Activated CD4-positive, alpha-beta T cell treated with anti-CD3 and anti-CD28 coated beads, Interleukin-2, amount 10 ng/mL, durations not matched to agents 7 days and 5 days (primary cell): ENCODE results near the gene AP3M1. TPM values are rescaled to one million over a fixed set of nuclear protein-coding genes. Genes with fewer than 3 reads are reported as not detected.

Source experiments
- CTCF ChIA-PET: fragments of 350-600 bp; sonication (Branson Sonifier 250); formaldehyde crosslinking; loops from one replicate; lab custom pipeline; 2021; ENCODE audit warnings: antibody characterized with exemption; lab: Charles Lee
- POLR2A ChIA-PET: fragments of 350-600 bp; sonication (Branson Sonifier 250); formaldehyde crosslinking; loops from one replicate; lab custom pipeline; 2021; ENCODE audit warnings: antibody characterized with exemption; lab: Charles Lee
- DNase-seq: peaks from one replicate; pipeline ENCODE4 v3.0.0-alpha.2; 2020
- H3K27ac Mint-ChIP-seq: one replicate; pipeline ENCODE4 v1.8.0; 2021; ENCODE audit warnings: mild to moderate bottlenecking, moderate library complexity, mixed read lengths
- H3K27me3 Mint-ChIP-seq: one replicate; pipeline ENCODE4 v1.8.0; 2021; ENCODE audit warnings: mixed read lengths
- H3K36me3 Mint-ChIP-seq: one replicate; pipeline ENCODE4 v1.8.0; 2021; ENCODE audit warnings: low read depth, mixed read lengths
- H3K4me1 Mint-ChIP-seq: one replicate; pipeline ENCODE4 v1.8.0; 2021; ENCODE audit warnings: mixed read lengths
- H3K4me3 Mint-ChIP-seq: one replicate; pipeline ENCODE4 v1.8.0; 2021; ENCODE audit warnings: mild to moderate bottlenecking, moderate library complexity, mixed read lengths
- H3K9me3 Mint-ChIP-seq: one replicate; pipeline ENCODE4 v1.8.0; 2021; ENCODE audit warnings: mixed read lengths
- total RNA-seq, 2 experiments: library from RNA; stranded (reverse); gene quantifications; one replicate each; pipeline ENCODE4 v1.2.3, GENCODE V29; 2021

AP3M1 gene
- total RNA-seq, 2 experiments from 2014 or later, result 42.0 to 50.5 TPM

DNA sequence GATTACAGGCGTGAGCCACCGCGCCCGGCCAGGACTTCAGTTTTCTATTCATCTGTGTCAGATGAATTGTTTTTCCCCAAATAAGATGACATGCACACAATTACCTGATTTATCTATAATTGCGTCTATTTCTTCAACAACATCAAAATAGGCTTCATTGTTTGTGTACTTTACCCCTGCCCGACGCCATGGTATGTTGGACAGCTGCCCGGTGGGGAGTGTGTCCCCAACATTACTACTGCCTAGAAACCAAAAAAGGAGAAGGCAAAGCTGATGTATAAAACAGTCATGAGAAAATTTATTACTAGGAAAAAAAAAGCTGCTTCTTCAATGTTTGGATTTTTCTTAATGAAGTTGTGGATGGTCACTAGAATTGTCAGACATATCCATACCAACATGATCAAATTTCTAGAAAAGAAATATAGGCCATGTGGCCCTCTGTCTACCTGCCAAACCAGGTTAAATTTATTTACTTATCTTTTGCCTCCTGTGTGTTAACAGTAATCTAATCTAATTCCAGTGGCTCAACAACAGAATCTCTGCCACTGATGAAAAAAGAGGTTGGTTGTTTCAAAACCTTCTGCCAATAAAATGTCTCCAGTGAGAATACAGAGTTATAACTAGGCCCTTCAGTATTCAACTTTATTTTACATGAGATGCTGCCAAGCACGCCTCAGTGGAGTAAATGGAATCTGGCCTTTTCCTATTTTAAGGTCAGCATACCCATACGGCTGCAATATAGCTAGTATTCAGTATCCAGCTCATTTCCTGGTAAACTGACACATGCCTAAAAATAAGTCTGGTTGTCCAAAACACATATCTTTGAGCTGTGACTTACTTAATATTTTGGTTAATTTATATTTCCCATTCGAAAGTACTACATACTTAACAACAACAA lies 16.5 kb downstream of the AP3M1 start:
- no peaks in the 10 kb centered on the region for H3K9me3 Mint-ChIP-seq
- ChIA-PET POLR2A (no interaction called here), CTCF (interaction anchor here (0.8 to 1.4 kb wide), 2 partner anchors 17 to 101 kb away, joined by 3 read pairs; partner anchors contain the start of genes ADK and AP3M1)
- H3K27ac Mint-ChIP-seq, result peak overlapping the region; percentile 9
- DNase-seq, result no peak
- no peaks in the 10 kb centered on the region for H3K4me1 Mint-ChIP-seq
- peaks cover 48% of the 10 kb centered on the region for H3K36me3 Mint-ChIP-seq
- H3K27me3 Mint-ChIP-seq, result no peaks in the 10 kb centered on the region
- no peak overlapping the region for H3K4me3 Mint-ChIP-seq

DNA sequence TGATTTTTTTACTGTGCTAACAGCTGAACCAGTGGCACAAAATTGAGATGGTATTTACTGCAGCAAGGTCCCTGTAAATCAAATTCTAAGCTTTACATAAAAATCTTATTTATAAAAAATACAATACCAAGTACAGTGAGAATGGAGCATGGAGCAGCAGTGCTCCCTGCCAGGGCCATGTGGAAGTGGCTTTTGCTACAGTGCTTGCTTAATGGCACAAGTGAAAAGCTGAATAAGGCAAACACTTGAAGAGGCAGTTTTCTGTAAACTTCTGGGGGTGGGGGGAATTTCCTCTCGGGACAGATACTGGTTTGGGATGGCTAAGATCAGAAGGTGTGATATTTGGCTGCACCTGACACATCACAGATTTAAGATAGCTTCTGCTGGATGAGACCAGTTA lies 27.5 kb downstream of the AP3M1 start:
- POLR2A ChIA-PET, result interaction anchor here (0.5 kb wide), 1 partner anchor 16 kb away, joined by 3 read pairs; no protein-coding TSS in a partner anchor
- no peaks in the 10 kb centered on the region for H3K27me3 Mint-ChIP-seq

DNA sequence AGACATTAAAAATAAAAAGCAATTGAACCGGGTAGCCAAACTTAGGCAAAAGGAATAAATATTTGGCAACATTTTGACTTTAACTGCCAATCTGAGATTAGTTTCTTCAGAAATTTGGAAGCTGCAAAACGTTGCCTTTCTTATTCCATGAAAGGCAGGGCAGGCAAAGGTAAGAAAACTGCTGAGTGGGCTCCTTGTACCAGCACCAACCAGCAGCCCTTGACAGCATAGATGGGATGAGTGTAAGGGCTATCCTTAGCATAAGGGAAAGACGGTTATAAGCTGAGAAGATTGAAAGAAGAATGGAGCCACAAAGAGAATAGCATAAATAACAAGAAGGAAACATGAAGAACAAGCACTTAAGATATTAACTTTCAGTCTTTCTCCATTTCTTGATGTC lies 28.6 kb downstream of the AP3M1 start:
- CTCF ChIA-PET, result interaction anchor here (1.0 to 1.5 kb wide), 2 partner anchors 9 kb away, joined by 3 to 7 read pairs; no protein-coding TSS in a partner anchor
- Mint-ChIP-seq H3K27me3 (no peaks in the 10 kb centered on the region), H3K36me3 (peaks cover 61% of the 10 kb centered on the region), H3K27ac (no peak overlapping the region), H3K9me3 (no peaks in the 10 kb centered on the region), H3K4me1 (no peaks in the 10 kb centered on the region), H3K4me3 (no peak overlapping the region)
- no peak for DNase-seq
- POLR2A ChIA-PET, result no interaction called here

More for the DNA sequence above, 27.5 kb downstream of the AP3M1 start:
- no peaks in the 10 kb centered on the region for H3K4me1 Mint-ChIP-seq
- no peak overlapping the region for H3K4me3 Mint-ChIP-seq
- H3K36me3 Mint-ChIP-seq, result peaks cover 55% of the 10 kb centered on the region
- no peaks in the 10 kb centered on the region for H3K9me3 Mint-ChIP-seq
- CTCF ChIA-PET, result interaction anchor here (1.1 to 1.3 kb wide), 5 partner anchors 10 to 26 kb away, joined by 3 to 4 read pairs (median 3); no protein-coding TSS in a partner anchor
- no peak for DNase-seq
- no peak overlapping the region for H3K27ac Mint-ChIP-seq

DNA sequence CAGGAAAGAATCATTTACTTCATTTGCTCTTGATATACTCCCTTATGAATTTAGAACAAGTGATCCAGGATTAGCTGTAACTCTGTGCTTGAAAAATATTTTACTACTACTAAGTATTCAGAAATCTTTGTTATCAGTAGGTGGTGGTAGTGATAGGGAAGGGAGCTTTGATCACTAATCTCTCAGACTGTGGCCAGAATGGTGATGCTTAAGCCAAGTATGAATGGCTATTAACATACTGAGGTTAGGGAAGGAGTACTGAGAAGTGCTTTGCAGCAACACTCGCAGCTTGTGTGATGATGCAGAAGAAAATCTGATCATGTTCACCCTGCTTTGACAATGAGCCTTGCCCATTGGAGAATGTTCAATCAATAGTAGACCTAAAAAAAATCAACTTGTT lies 29.3 kb downstream of the AP3M1 start:
- Mint-ChIP-seq H3K36me3 (peaks cover 64% of the 10 kb centered on the region), H3K9me3 (no peaks in the 10 kb centered on the region), H3K27me3 (no peaks in the 10 kb centered on the region), H3K4me1 (no peaks in the 10 kb centered on the region), H3K27ac (no peak overlapping the region), H3K4me3 (no peak overlapping the region)
- POLR2A ChIA-PET, result no interaction called here
- no peak for DNase-seq
- CTCF ChIA-PET, result interaction anchor here (0.9 to 1.5 kb wide), 2 partner anchors 8 to 54 kb away, joined by 4 to 7 read pairs; no protein-coding TSS in a partner anchor

DNA sequence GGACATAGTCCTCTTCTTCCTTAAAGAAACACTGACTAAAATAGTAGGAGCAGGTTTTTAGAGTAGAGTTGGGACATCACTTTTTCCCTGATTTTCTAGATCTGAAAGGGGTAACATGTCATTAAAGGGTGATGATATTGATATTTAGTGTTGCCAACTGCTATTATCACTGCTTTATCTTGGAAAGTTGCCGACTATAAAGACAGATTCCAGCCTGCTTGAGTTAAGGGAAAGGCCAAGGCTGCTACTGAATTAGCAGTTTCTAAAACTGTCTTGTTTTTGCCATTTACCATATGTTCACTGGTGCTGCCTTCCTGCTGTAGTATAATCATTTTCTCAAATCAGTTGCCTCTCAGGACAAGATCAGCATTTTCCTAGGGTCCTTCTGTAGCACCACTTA lies 29.7 kb downstream of the AP3M1 start:
- CTCF ChIA-PET, result interaction anchor here (0.6 to 1.5 kb wide), 3 partner anchors 8 to 1689 kb away, joined by 3 to 7 read pairs (median 4); no protein-coding TSS in a partner anchor
- Mint-ChIP-seq H3K36me3 (peaks cover 64% of the 10 kb centered on the region), H3K4me1 (no peaks in the 10 kb centered on the region), H3K4me3 (no peak overlapping the region), H3K9me3 (no peaks in the 10 kb centered on the region), H3K27ac (no peak overlapping the region), H3K27me3 (no peaks in the 10 kb centered on the region)
- POLR2A ChIA-PET, result no interaction called here
- DNase-seq, result no peak

DNA sequence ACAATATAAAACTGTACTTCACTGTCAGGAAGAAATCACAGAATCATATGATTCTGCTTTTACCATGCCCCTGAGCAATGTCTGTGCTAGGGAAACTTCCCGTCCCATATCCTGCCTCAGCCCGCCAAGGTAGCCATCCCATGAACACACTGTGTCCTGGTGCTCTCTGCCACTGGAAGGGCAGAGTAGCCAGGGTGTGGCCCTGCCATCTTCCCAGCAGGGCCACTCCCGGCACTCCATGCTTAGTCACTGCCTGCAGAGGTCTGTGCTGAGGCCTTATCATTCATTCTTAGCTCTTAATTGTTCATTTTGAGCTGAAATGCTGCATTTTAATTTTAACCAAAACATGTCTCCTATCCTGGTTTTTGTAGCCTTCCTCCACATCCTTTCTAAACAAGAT lies 31.8 kb downstream of the AP3M1 start:
- H3K9me3 Mint-ChIP-seq, result no peaks in the 10 kb centered on the region
- H3K27ac Mint-ChIP-seq, result peak overlapping the region; percentile 58
- CTCF ChIA-PET, result interaction anchor here (0.6 kb wide), 1 partner anchor 11 kb away, joined by 4 read pairs; no protein-coding TSS in a partner anchor
- H3K4me3 Mint-ChIP-seq, result no peak overlapping the region
- DNase-seq, result no peak
- no peaks in the 10 kb centered on the region for H3K4me1 Mint-ChIP-seq
- H3K27me3 Mint-ChIP-seq, result no peaks in the 10 kb centered on the region
- H3K36me3 Mint-ChIP-seq, result peaks cover 71% of the 10 kb centered on the region
- POLR2A ChIA-PET, result no interaction called here

DNA sequence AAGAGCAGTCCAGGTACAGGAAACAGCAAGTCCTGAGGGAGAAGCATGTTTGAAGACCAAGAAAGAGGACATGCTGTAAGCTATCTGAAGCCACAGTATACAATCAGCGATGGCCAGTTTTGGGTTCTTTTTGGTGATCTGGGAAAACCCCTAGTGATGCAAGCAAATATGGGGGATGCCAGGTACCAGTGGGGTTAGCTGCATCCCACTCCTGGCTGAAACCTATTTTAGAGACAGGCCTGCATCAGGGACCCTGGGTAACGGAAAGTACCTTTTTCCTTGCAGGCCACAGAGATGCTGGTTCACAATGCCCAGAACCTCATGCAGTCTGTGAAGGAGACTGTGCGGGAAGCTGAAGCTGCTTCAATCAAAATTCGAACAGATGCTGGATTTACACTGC lies 32.9 kb downstream of the AP3M1 start:
- Mint-ChIP-seq H3K4me1 (no peaks in the 10 kb centered on the region), H3K27ac (no peak overlapping the region), H3K27me3 (no peaks in the 10 kb centered on the region), H3K4me3 (no peak overlapping the region), H3K36me3 (peaks cover 71% of the 10 kb centered on the region), H3K9me3 (no peaks in the 10 kb centered on the region)
- DNase-seq, result no peak
- ChIA-PET CTCF (no interaction called here), POLR2A (interaction anchor here (0.6 kb wide), 1 partner anchor 39 kb away, joined by 3 read pairs; no protein-coding TSS in a partner anchor)

DNA sequence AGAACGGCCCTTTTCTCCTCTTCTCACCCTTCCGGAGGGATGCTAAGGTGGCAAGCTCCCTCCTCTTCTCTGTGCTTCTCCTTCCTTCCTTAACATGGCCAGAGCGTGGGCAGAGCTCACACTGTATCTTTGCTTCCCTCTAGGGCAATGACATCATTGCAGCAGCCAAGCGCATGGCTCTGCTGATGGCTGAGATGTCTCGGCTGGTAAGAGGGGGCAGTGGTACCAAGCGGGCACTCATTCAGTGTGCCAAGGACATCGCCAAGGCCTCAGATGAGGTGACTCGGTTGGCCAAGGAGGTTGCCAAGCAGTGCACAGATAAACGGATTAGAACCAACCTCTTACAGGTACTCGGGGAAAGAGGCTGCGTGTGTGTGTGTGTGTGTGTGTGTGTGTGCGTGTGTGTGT lies 36.6 kb downstream of the AP3M1 start:
- Mint-ChIP-seq H3K27me3 (no peaks in the 10 kb centered on the region), H3K27ac (no peak overlapping the region), H3K36me3 (peaks cover 77% of the 10 kb centered on the region), H3K4me3 (no peak overlapping the region), H3K4me1 (no peaks in the 10 kb centered on the region), H3K9me3 (no peaks in the 10 kb centered on the region)
- no peak for DNase-seq
- POLR2A ChIA-PET, result no interaction called here
- CTCF ChIA-PET, result interaction anchor here (2.0 kb wide), 1 partner anchor 8 kb away, joined by 7 read pairs; no protein-coding TSS in a partner anchor

DNA sequence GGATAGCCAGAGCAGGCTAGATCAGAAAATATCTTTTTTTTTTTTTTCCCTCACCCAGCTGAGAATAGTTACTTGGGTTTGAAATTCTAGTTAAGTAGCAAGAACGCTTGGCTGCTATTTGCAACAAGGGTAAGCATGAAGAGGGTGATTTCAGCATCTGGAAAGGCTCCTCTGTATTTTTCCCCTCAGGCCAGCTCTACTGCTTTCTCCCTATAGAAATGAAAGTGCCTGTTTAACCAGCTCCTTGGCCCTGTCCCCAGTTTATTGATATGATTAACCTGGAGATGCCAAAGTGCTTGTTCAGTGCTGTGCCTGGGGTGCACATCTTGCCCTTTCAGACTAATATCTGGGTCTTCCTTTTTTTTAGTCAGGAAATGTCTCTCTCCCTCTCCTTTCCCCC lies 37.1 kb downstream of the AP3M1 start:
- no peak for DNase-seq
- Mint-ChIP-seq H3K27ac (no peak overlapping the region), H3K4me3 (no peak overlapping the region), H3K9me3 (no peaks in the 10 kb centered on the region), H3K4me1 (no peaks in the 10 kb centered on the region), H3K27me3 (no peaks in the 10 kb centered on the region), H3K36me3 (peaks cover 79% of the 10 kb centered on the region)
- CTCF ChIA-PET, result interaction anchor here (0.8 to 2.0 kb wide), 2 partner anchors 8 to 10 kb away, joined by 3 to 7 read pairs; no protein-coding TSS in a partner anchor
- POLR2A ChIA-PET, result no interaction called here

DNA sequence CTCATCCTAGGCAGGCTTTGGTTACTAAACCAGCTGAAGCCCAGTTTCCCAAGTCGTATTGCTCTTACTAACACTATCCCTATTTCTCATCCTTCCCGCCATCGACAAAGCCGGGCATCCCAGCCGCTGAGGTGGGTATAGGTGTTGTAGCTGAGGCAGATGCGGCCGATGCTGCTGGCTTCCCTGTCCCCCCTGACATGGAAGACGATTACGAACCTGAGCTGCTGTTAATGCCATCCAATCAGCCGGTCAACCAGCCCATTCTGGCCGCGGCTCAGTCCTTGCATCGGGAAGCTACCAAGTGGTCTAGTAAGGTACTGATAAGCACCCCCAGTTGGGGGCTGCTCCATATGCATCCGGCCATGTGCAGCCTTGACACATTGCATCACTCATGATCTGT lies 38.8 kb downstream of the AP3M1 start:
- ChIA-PET POLR2A (no interaction called here), CTCF (no interaction called here)
- Mint-ChIP-seq H3K4me3 (no peak overlapping the region), H3K27me3 (no peaks in the 10 kb centered on the region), H3K9me3 (no peaks in the 10 kb centered on the region), H3K27ac (no peak overlapping the region), H3K4me1 (no peaks in the 10 kb centered on the region), H3K36me3 (peaks cover 76% of the 10 kb centered on the region)
- DNase-seq, result no peak

DNA sequence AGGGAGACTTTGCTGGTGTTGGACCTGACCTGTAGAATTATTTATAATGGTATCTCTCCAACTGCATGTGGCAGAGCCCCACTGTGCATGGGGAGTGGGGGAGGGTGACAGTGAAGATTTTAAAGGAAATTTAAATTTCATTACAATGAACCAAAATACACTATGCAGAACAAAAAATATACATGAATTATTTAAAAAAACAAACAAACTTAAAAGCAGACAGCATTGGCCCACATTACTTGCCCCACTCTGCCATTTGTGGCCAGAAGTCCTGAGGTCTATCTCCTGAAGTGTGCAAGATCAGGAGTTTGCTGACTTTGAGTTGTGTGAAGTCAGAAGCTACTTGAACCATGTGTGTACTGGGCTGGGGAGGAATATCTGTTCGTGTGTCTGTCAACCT lies 40.5 kb downstream of the AP3M1 start:
- no peak for DNase-seq
- no peaks in the 10 kb centered on the region for H3K4me1 Mint-ChIP-seq
- ChIA-PET POLR2A (interaction anchor here (0.7 kb wide), 1 partner anchor 1013 kb away, joined by 3 read pairs; no protein-coding TSS in a partner anchor), CTCF (interaction anchor here (1.0 to 1.5 kb wide), 4 partner anchors 8 to 41 kb away, joined by 3 to 7 read pairs (median 3); partner anchors contain the start of gene ADK)
- no peaks in the 10 kb centered on the region for H3K27me3 Mint-ChIP-seq
- no peak overlapping the region for H3K4me3 Mint-ChIP-seq
- H3K36me3 Mint-ChIP-seq, result peaks cover 70% of the 10 kb centered on the region
- no peaks in the 10 kb centered on the region for H3K9me3 Mint-ChIP-seq
- H3K27ac Mint-ChIP-seq, result no peak overlapping the region

DNA sequence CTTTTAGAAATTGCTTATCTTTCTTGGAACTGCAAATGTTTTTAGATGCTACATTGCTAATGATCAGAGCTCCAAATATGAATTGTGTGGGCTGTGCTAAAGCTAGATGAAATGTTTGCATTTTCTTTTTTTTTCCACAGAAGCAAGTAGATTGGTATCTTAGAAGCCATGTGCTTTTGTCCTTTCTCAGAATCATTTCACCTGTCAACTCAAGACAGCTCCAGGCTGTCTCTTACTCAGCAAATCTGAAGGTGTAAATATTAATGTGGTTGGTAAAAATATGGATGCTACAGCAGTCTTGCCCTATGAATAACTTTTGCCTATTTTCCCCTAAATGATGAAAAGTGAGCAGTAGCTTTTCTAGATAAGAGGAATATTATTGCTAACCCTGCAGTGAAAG lies 41.2 kb downstream of the AP3M1 start:
- no peak for DNase-seq
- Mint-ChIP-seq H3K9me3 (no peaks in the 10 kb centered on the region), H3K4me1 (no peaks in the 10 kb centered on the region), H3K4me3 (no peak overlapping the region), H3K36me3 (peaks cover 73% of the 10 kb centered on the region), H3K27ac (no peak overlapping the region), H3K27me3 (no peaks in the 10 kb centered on the region)
- ChIA-PET POLR2A (interaction anchor here (0.6 to 0.8 kb wide), 3 partner anchors 12 to 1014 kb away, joined by 3 to 4 read pairs (median 3); no protein-coding TSS in a partner anchor), CTCF (interaction anchor here (0.5 to 1.5 kb wide), 5 partner anchors 9 to 42 kb away, joined by 3 to 4 read pairs (median 3); partner anchors contain the start of gene ADK)
